NCI-H524 treated with DMSO at 0.1 percent for 48 hours (cell line): Measurements from ENCODE around the gene KLKB1.
A peak's percentile ranks its signal among the peaks of the same experiment; 100 is the strongest.

Source experiments
- DNase-seq: peaks from one replicate; lab custom pipeline; 2025; lab: John Stamatoyannopoulos, UW

The KLKB1 gene

DNA sequence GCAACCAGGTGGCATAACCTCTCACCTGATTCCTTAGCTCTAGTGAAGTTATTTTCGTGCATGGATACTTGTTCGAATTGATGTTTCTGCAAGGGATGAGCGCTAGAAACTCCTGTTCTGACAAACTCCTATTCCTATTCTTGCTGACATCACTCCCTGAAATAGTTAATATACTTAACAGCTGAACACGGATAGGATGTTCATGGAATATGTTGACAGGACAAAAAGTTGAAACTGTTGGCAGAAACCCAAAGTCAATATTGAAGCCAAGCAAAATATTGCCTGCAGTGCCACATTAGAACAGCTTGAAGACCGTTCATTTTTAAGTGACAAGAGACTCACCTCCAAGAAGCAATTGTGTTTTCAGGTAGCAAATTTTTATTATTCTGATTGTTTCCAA, at the start of gene KLKB1:
KLKB1 (plus strand) TSS at position 287 of the 400 bp plus-strand sequence. CDS start 689 bp downstream, outside the sequence.
- DNase-seq: no peak

DNA sequence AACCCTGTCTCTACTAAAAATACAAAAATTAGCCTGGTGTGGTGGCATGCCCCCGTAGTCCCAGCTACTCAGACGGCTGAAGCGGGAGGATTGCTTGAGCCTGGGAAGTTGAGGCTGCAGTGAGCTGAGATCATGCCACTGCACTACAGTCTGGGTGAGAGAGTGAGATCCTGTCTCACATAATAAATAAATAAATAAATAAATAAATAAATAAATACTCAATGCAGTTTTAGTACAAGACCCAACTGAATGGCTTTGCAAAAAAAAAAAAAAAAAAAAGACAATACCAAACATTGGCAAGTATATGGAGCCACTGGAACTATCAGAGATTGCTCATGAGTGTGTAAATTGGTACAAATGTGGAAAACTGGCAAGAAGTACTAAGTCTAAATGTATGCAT, 39.2 kb upstream of the KLKB1 start:
- no peak for DNase-seq

DNA sequence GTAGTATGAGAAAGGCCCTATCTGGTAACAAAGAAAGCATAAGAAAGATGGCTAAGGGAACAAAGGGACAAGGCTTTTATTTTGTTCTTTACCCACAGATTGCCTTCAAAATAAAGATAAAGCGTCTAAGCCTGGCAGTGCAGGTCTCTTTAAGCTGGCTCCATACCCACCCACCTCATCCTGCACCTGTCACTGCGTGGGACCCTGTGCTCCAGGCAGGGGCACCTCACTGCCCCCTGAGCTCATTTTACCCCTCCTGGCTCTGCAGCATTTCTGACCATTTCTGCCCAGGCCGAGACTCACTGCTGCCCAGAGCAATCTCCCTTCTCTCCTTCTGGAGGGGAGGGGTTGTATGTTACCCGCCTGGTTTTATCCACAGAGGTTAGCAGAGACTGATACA, 37.7 kb upstream of the KLKB1 start:
- no peak for DNase-seq

DNA sequence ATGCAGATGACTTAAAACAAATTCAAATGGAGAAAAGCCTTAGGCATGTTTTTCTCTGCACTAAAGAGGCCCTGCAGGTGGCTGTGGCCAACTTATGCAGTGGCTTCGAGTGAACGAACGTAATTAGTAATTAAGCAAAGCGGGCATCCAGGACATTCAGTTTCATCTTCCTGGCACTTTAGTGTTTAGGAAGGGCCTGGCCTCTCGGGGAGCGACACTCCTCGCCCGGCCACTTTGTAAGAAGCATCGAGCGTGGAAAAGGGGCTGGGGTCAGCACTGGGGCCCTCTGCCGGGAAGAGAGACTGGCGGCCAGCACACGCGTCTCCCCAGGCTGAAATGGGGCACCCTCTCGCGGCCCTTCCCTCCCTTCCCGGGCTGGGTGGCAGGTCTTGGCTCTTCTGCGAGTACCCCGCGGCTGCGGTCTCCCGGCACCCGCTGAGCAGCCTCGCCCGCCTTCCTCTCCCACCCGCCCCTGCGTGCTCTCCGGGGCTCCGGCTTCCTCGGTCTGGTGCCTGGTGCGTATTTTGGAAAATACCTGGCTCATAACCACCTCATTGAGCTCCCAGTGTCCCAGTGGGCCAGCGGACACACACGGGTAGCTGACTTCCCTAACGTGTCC, 36.6 kb upstream of the KLKB1 start:
- no peak for DNase-seq

DNA sequence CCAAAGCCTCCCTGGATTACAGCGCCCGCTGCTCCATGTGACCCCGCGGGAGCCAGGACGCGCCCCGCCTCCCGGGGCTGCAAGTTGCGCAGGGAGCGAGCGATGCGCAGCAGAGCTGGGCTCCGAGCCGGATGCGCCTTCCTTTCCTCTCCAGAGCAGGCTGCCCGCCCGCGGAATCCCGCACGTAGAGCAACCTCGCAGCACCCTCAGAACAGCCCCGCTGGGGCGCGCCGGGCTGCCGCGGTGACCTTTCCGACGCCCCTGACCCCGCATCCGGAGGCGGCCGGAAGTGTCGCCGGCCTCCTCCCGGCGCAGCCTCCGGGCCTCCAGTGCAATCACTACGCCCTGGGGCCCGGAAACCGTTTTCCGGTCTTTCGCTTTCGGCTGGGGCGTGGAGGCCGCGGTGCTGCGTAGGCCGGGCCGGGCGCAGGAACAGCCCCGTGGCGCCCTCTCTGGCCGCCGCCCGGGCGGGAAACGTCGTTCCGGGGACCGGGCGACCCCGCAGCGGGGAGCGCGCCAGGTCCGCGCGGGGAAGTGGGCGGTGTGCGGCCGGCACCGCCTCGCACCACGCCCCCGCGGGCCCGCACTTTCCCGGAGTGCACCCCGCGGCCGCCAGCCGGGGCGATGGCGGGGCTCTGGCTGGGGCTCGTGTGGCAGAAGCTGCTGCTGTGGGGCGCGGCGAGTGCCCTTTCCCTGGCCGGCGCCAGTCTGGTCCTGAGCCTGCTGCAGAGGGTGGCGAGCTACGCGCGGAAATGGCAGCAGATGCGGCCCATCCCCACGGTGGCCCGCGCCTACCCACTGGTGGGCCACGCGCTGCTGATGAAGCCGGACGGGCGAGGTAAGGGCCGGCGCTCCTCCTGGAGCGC, 35.9 kb upstream of the KLKB1 start, which contains the start of gene CYP4V2:
CYP4V2 (plus strand) TSS at position 368 of the 866 bp plus-strand sequence; CDS start at position 625, 257 bp downstream.
- DNase-seq: no peak

DNA sequence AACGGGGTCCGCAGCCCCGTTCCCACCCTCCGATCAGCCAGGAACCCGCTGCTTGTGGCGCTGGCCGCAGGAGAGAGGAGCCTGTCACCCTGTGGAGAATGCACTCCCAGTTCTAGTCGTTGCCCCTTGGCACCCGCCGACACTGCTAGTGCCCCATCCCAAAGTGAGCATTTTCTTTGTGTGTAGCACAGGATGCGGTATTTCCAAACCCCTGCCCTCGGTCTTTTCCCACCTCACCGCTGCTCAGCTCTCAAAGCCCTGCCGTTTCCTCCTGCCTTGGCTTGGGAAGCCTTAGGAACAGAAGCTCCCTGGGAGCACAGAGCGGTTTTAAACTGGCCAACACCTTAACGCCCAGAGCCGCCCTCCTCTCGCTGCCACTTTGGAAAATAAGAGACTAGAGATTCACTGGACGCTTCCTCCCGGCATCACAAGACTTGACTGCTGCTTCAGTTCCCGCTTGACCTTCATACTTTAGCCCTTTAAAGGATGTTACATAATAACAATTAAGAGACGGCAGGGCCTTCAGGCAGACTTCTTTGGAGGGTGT, 35.2 kb upstream of the KLKB1 start:
- DNase-seq: no peak

DNA sequence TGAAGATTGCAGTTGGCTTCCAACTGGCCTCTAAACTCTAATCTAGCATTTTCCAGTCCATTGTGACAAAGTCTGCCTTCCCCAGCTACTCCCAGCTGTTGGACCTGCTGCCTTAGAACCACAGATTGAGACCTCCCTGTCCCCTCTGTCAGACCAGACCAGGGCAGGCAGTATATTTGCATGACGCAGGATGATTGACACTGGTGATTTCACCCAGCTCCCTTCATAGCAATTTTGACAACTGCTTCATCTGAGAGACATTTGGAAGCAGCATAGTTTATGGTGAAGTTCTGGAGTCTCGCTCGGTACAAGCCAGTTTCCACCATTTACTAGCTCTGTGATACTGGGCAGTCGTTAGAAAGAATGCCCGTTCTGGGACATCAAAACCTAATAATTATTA, 33.5 kb upstream of the KLKB1 start:
- DNase-seq: no peak

DNA sequence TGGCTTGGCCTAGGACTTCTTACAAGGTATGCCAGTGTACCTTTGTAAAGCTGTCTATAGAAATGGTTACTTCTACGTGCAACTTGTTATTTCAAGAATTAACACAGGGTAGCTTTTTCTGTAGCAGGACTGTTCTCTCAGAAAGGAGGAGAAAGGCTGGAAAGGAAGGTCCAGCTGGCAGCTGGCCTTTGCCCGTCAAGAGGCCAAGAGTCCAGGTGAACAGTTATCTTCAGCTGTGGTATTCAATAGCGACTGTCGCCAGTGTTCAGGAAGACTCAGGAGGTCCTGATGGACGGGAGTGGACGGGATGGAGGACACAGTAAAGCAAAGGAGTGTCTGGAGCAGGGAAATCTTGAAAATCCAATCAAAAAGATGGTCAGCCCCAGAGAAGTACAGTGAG, 31.2 kb upstream of the KLKB1 start:
- no peak for DNase-seq

DNA sequence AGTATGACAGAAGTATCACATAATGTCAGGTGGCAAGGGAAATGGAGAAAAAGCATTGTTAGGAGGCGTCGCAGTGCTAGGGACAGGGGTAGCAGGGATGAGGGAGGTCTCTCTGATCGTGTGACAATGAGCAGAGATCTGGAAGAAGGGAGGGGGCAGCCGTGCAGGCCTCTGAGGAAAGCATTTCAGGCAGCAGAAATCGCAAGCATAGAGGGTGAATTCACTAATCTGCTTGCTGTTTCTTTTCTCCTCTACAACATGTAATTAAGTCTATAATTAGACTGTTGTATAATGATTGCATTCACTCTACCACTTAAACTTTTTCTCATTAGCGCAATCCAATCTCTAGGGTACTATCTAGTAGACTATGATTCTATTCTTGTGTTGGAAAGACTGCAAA, 26.8 kb upstream of the KLKB1 start:
- no peak for DNase-seq

DNA sequence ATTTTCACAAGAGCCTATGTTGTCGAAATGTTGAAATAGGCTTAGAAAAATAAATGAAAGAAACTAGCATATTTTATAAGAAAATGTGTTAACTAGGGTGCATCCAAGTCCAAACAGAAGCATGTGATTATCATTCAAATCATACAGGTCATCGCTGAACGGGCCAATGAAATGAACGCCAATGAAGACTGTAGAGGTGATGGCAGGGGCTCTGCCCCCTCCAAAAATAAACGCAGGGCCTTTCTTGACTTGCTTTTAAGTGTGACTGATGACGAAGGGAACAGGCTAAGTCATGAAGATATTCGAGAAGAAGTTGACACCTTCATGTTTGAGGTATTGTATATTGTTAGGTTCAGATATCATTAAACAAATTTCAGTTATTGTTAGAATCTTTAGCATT, 26.3 kb upstream of the KLKB1 start:
- no peak for DNase-seq

DNA sequence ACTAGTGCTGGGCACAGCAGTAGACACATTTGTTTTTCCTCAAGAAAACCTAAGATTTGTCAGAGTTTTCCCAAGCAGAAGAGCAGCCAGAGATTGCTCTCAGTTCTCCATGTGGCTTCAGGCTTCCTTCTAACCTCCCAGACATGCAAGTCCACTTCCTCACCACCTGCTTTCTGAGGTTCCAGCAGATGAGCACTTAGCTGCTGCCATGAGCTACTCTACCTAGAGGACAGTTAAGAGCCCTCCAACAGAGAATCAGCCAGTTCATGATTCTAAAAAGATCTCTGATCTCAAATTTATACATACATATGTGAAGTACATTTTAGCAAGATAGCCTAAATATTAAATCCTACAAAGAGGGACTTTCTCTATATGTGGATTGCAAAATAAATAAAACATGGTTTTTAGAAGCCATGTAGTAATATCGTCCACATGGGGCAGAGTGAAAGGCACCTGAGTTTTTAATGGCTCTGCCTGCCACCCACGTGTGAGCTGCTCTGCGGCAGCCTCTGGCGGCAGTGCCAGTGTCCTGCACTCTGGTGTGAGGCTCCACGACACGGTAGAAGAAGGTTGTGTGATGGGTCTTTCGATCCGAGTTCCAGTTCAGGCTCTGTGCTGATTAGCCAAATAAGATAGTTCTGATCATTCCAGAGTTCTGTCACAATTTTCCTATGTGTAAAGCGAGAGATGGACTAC, 25.6 kb upstream of the KLKB1 start:
- no peak for DNase-seq

DNA sequence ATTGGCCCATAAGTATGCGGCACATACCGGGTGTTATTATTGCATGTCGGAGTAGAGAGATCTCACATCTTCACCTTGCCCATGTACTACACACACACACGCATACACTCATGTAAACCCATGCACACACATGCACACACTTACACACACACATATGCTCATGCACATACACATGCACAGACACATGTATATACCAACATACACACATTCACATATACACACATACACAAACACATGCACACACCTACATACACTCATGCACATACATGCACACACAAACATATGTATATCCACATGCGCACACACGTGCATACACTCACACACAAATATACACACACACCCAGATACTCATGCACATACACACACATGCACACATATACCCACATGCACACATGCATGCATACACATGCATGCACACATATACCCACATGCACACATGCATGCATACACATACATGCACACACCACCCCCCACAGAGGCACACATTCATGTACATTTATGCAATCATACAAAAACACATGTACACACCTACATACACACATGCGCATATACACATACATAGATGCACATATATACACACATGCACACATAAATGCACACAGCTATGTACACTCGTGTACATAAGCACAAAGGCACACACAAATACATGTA, 24.7 kb upstream of the KLKB1 start:
- DNase-seq: no peak

DNA sequence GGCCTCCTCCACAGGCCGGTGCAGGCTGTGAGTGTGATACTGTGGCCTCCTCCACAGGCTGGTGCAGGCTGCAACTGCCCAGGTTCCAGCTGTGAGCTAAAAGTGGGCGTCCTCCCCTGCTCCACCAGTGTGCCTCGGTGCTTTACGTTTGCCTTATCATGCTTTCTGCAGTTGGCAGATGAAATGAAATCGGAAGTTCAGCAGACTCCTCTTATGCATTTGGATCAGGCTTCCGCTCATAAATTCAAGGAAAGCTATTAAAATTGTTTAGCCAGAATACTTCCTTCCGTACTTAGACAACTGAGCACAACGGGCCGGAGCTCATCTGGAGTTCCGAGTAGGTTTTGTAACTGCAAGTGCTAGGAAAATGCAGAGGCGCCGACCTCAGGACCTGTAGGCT, 23.9 kb upstream of the KLKB1 start:
- DNase-seq: no peak

DNA sequence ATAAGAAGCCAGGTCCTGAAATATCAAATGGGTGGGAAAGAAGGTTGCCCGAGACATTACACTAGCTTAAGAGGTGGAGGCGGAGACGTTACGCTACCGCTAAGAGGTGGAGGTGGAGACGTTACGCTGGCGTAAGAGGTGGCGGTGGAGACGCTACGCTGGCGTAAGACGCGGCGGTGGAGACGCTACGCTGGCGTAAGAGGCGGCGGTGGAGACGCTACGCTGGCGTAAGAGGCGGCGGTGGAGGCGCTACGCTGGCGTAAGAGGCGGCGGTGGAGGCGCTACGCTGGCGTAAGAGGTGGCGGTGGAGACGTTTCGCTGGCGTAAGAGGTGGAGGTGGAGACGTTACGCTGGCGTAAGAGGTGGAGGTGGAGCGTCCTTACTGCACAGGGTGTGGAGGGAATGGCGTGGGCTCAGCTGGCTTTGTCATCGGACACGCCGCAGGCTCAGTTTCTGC, 23.2 kb upstream of the KLKB1 start:
- DNase-seq: no peak

DNA sequence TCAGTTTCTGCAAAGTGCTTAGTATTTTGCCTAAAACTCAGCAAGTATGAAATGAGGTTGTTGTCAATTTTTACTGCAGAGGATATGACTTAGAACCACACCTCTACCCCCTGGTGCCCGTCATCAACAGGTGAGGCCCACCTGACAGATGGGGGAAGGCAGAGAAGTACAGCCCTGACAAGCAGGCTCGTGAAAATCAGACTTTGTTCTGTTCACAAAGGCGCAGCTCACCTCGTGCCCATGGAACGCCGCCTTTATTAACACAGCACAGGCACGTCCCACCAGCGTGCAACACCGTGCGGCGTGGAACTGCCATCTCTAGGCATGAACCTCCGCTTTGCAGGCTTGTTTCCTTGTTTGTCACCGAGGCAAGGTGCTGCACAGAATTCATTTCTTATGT, 22.6 kb upstream of the KLKB1 start:
- DNase-seq: no peak

DNA sequence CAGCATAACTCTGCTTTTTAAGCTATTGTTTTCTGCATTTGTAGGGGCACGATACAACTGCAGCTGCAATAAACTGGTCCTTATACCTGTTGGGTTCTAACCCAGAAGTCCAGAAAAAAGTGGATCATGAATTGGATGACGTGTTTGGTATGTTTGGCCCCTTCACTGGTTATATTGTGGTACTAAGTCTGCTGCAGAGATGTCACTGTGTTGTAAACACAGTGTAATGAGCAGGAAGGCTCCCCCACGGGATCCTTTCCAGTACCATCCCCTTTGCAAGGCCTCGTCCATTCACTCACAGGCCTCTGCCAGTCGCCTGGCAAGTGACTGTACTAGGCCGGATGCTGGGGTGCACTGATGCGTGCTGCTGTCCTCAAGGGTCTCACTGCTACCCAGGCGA, 22.2 kb upstream of the KLKB1 start:
- DNase-seq: no peak

DNA sequence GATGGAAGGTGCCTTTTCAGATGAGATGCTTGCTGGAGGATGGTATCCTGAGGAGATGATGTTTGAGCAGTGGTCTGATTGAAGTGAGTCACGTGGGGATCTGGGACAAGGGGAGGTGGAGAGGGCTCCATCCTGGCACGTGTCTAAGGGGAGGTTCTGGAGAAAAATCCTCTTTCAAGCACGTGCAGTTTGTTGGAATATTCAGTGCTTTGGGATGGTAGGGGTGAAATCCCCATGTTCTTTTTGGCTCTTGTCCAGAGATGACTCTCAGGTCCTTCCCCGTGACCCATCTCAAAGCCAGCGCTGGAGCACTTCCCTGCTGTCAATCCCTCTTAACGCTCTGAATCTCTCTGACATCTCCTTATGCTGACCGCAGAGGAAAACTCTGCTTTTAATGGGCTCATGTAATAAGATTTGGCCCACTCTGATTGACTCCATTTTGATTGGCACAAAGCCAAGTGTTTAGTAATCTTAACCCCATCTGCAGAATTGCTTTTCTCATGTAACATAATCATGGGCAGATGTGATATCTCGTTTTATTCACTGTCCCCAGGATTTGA, 10.8 kb upstream of the KLKB1 start:
- DNase-seq: peak; percentile 42

DNA sequence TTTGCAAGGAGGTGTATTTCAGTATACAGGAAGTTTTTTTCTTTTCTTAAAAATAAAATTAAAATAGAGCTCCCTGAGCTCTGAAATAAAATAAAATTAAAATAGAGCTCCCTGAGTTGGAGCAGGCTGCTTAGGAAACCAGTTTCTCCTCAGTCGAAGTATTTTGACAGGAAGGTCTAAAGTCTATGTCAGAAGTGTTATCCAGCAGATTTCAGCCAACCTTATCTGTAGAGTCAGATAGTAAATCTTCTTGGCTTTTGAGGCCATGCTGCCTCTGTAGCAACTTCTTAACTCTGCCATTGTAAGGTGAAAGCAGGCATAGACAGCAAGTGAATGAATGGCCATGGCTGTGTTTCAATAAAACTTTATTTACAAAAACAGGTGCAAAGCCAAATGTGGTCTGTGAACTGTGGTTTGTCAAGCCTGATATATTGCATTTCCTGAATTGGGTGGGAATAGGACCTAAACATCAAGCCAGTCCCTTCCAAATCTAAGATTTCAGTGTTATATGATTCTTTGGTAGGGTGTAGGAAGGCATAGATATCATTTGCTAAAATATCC, 9.5 kb upstream of the KLKB1 start:
- DNase-seq: no peak

DNA sequence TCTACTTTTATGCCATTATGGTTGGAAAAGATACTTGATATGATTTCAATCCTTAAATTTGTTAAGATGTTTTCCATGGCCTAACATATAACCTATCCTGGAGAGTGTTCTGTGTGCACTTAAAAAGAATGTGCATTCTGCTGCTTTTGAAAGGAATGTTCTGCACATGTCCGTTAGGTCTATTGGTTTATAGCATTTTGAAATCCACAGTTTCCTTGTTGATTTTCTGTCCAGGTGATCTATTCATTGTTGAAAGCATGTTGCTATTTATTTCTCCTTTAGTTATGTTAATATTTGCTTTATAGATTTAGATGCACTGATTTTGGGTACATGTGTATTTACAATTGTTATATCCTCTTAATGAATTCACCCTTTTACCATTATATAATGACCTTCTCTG, 5.7 kb upstream of the KLKB1 start:
- DNase-seq: no peak

DNA sequence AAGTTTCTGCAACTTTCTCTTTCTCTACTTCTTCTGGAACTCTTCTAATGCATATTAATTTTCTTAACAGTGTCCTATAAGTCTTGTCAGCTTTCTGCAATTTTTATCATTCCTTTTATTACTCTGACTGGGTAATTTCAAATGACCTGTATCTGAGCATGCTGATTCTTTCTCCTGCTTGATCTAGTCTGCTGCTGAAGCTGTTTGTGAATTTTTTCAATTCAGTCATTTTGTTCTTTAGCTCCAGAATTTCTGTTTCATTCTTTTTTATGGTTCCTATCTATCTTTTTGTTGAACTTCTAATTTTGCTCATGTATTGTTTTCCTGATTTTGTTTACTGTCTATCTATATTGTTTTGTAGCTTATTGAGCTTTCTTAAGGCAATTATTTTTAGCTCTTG, 1.5 kb upstream of the KLKB1 start:
- DNase-seq: no peak

DNA sequence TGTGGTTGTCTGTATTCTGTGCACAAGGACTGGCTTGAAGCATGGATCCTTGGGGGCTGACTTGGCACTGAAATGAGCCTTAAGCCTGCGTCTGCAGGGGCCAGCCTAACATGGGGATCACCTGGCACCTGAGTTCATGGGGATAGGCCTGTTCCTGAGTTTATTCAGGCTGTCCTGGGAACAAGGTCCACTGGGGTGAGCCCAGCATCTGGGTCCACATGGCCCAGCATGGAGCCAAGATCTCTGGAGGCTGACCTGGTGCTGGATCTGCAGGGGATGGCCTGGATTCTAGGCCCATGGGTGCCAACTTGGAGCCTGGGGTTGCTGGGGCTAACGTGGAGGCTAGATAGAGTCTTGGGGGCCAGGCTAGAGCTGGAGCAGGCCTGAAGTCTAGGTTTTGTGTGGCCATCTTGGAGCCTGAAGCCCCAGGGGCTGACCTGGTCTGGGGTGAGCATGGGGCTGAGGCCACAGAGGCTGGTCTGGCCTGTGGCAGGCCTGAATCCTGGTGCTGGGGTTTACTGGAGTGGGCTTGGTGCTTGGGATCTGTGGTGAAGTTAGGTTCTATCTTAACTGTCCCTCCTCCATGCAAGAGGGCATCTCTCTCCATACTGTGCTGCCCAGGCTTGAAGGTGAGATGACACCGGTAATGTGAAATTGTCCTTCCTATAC, 652 bp upstream of the KLKB1 start:
- DNase-seq: no peak
